ENCODE results near the gene AMD1. TPM values are rescaled to one million over a fixed set of nuclear protein-coding genes. Genes with fewer than 3 reads are reported as not detected.

The AMD1 gene
- total RNA-seq, 1 experiment from 2014 or later = 77.8 TPM

GRCh38 chr6:110885526-110885925, 10.9 kb downstream of the AMD1 start:
- ChIA-PET POLR2A (interaction anchor here (0.9 to 4.6 kb wide), 4 partner anchors 8 to 70 kb away, joined by 3 to 26 read pairs (median 7); partner anchors contain the start of genes AMD1 and CDK19), CTCF (interaction anchor here (1.0 to 1.4 kb wide), 3 partner anchors 13 to 206 kb away, joined by 3 to 5 read pairs (median 3); no protein-coding TSS in a partner anchor)
- BruUV-seq (replicated peaks) = no TSS peak
- Mint-ChIP-seq H3K27ac (ENCODE audit: low read depth, unreplicated experiment) (peak overlapping the region; percentile 31), H3K4me3 (ENCODE audit: unreplicated experiment) (no peak overlapping the region), H3K36me3 (ENCODE audit: insufficient read depth, unreplicated experiment) (peaks cover 24% of the 10 kb centered on the region), H3K27me3 (ENCODE audit: insufficient read depth, unreplicated experiment) (no peaks in the 10 kb centered on the region), H3K9me3 (ENCODE audit: unreplicated experiment) (no peaks in the 10 kb centered on the region), H3K4me1 (ENCODE audit: insufficient read depth, unreplicated experiment) (peaks cover 26% of the 10 kb centered on the region)
- TF ChIP-seq, protein P1, sequence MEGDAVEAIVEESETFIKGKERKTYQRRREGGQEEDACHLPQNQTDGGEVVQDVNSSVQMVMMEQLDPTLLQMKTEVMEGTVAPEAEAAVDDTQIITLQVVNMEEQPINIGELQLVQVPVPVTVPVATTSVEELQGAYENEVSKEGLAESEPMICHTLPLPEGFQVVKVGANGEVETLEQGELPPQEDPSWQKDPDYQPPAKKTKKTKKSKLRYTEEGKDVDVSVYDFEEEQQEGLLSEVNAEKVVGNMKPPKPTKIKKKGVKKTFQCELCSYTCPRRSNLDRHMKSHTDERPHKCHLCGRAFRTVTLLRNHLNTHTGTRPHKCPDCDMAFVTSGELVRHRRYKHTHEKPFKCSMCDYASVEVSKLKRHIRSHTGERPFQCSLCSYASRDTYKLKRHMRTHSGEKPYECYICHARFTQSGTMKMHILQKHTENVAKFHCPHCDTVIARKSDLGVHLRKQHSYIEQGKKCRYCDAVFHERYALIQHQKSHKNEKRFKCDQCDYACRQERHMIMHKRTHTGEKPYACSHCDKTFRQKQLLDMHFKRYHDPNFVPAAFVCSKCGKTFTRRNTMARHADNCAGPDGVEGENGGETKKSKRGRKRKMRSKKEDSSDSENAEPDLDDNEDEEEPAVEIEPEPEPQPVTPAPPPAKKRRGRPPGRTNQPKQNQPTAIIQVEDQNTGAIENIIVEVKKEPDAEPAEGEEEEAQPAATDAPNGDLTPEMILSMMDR (IDR thresholded peaks at IDR 0.05; ENCODE audit: unreplicated experiment) = no peak
- DNase-seq (ENCODE audit: unreplicated experiment) = no peak
- intact Hi-C loops (cut with micrococcal nuclease) = no loop called here

- H3K36me3 Mint-ChIP-seq (ENCODE audit: insufficient read depth, unreplicated experiment) = peaks cover 33% of the 10 kb centered on the region
- no peak overlapping the region for H3K27ac Mint-ChIP-seq (ENCODE audit: low read depth, unreplicated experiment)
- TF ChIP-seq, protein P1 (IDR thresholded peaks at IDR 0.05; ENCODE audit: unreplicated experiment) = no peak
- ChIA-PET CTCF (interaction anchor here (0.6 to 2.4 kb wide), 6 partner anchors 15 to 204 kb away, joined by 3 to 12 read pairs (median 4); partner anchors contain the start of gene CDK19), POLR2A (interaction anchor here (1.0 to 4.6 kb wide), 3 partner anchors 9 to 13 kb away, joined by 3 to 26 read pairs (median 9); partner anchors contain the start of gene AMD1)
- DNase-seq (ENCODE audit: unreplicated experiment) = no peak
- H3K4me1 Mint-ChIP-seq (ENCODE audit: insufficient read depth, unreplicated experiment) = peaks cover 21% of the 10 kb centered on the region
- no peaks in the 10 kb centered on the region for H3K9me3 Mint-ChIP-seq (ENCODE audit: unreplicated experiment)
- H3K27me3 Mint-ChIP-seq (ENCODE audit: insufficient read depth, unreplicated experiment) = no peaks in the 10 kb centered on the region
- intact Hi-C loops (cut with micrococcal nuclease) = no loop called here
- no peak overlapping the region for H3K4me3 Mint-ChIP-seq (ENCODE audit: unreplicated experiment)
- BruUV-seq (replicated peaks) = no TSS peak
Observed at GRCh38 chr6:110886555-110887167, 12.1 kb downstream of the AMD1 start.

GRCh38 chr6:110890288-110890687, 15.7 kb downstream of the AMD1 start:
- H3K27me3 Mint-ChIP-seq (ENCODE audit: insufficient read depth, unreplicated experiment) = no peaks in the 10 kb centered on the region
- no peak overlapping the region for H3K4me3 Mint-ChIP-seq (ENCODE audit: unreplicated experiment)
- DNase-seq (ENCODE audit: unreplicated experiment) = no peak
- no peak overlapping the region for H3K27ac Mint-ChIP-seq (ENCODE audit: low read depth, unreplicated experiment)
- H3K4me1 Mint-ChIP-seq (ENCODE audit: insufficient read depth, unreplicated experiment) = peaks cover 6% of the 10 kb centered on the region
- no peaks in the 10 kb centered on the region for H3K9me3 Mint-ChIP-seq (ENCODE audit: unreplicated experiment)
- ChIA-PET CTCF (interaction anchor here (0.6 to 1.6 kb wide), 4 partner anchors 11 to 208 kb away, joined by 3 to 7 read pairs (median 4); no protein-coding TSS in a partner anchor), POLR2A (interaction anchor here (1.1 to 2.5 kb wide), 4 partner anchors 11 to 75 kb away, joined by 5 to 12 read pairs (median 8); partner anchors contain the start of genes AMD1 and CDK19)
- no TSS peak for BruUV-seq (replicated peaks)
- H3K36me3 Mint-ChIP-seq (ENCODE audit: insufficient read depth, unreplicated experiment) = peaks cover 63% of the 10 kb centered on the region
- TF ChIP-seq, protein P1 (IDR thresholded peaks at IDR 0.05; ENCODE audit: unreplicated experiment) = no peak
- intact Hi-C loops (cut with micrococcal nuclease) = no loop called here

DNA sequence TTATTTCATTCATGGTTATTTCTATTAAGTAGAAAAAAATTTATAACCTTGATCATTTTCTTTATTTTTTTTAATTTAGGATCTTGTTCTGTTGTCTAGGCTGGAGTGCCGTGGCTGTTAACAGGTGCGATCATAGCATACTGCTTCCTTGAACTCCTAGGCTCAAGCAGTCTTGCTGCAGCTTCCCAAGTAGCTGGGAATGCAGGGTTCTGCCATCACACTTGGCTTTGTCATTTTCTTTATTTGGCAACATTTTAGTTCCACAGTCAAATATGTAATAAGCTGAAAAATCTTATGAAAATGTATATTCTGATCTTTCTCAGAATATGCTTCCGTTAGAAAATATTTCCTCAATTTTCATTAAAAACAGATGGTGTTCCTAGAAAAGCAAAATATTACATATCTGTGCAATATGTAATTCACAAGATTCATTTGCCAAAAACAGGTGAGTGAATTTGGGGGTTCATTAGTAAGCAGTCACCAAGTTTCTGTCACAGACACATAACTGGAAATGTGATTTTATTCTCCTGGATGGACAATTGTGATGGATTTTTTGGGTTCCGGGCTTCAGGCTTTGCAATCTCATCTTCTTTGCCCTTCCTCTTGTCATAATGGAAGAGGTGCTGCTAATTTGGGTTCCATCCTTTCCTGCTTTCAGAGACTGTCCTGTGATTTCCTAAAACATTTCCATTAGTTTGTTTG, 21.5 kb downstream of the AMD1 start:
- H3K4me1 Mint-ChIP-seq (ENCODE audit: insufficient read depth, unreplicated experiment) = no peaks in the 10 kb centered on the region
- no peak overlapping the region for H3K4me3 Mint-ChIP-seq (ENCODE audit: unreplicated experiment)
- no peaks in the 10 kb centered on the region for H3K27me3 Mint-ChIP-seq (ENCODE audit: insufficient read depth, unreplicated experiment)
- POLR2A ChIA-PET = no interaction called here
- CTCF ChIA-PET = no interaction called here
- DNase-seq (ENCODE audit: unreplicated experiment) = no peak
- TF ChIP-seq, protein P1 (IDR thresholded peaks at IDR 0.05; ENCODE audit: unreplicated experiment) = no peak
- no TSS peak for BruUV-seq (replicated peaks)
- no peak overlapping the region for H3K27ac Mint-ChIP-seq (ENCODE audit: low read depth, unreplicated experiment)
- H3K9me3 Mint-ChIP-seq (ENCODE audit: unreplicated experiment) = no peaks in the 10 kb centered on the region
- H3K36me3 Mint-ChIP-seq (ENCODE audit: insufficient read depth, unreplicated experiment) = peaks cover 91% of the 10 kb centered on the region
- intact Hi-C loops (cut with micrococcal nuclease) = no loop called here
